Measurements from ENCODE around the gene FAM200C. TPM values are rescaled to one million over a fixed set of nuclear protein-coding genes. Genes with fewer than 3 reads are reported as not detected.

Gene FAM200C
- total and polyA plus RNA-seq, 2 of the 13 experiments (the other 11 are each of a cell fraction or from before 2014, with no cell fraction given), result 3.2 to 4.7 TPM

- TF ChIP-seq IRF9 (CRISPR knock-in tag; IDR thresholded peaks at IDR 0.05; ENCODE audit: borderline replicate concordance), result peak; percentile 76
- TF ChIP-seq SIN3A (IDR thresholded peaks at IDR 0.05; ENCODE audit: borderline replicate concordance, low read depth, low read length), result peak; percentile 92
- peak; percentile 26 to 54; a peak in 2 of 4 replicates for TF ChIP-seq HMGXB4 (CRISPR knock-in tag; IDR thresholded peaks at IDR 0.05; ENCODE audit: borderline replicate concordance in 1 of 2, low read depth in 1 of 2)
- no peak for TF ChIP-seq ZKSCAN1 (IDR thresholded peaks at IDR 0.05; ENCODE audit: low read length)
- no peak for TF ChIP-seq TCF7L2 (IDR thresholded peaks at IDR 0.05; ENCODE audit: low read depth, low read length)
- no peak for TF ChIP-seq PLRG1 (conservative IDR thresholded peaks at IDR 0.05)
- 0 out of 2 replicates have a peak, but pooled peaks have one; percentile 27 for TF ChIP-seq ZNF724P (CRISPR knock-in tag; IDR thresholded peaks at IDR 0.05; ENCODE audit: borderline replicate concordance)
- peak; percentile 94 for TF ChIP-seq CHD2 (IDR thresholded peaks at IDR 0.05; ENCODE audit: low read depth, low read length)
- TF ChIP-seq ZNF30 (CRISPR knock-in tag; IDR thresholded peaks at IDR 0.05), result no peak
- no peak for TF ChIP-seq PCBP2 (optimal IDR thresholded peaks at IDR 0.05; ENCODE audit: low read depth, low read length, poor library complexity, severe bottlenecking)
- TF ChIP-seq ZBTB25 (CRISPR knock-in tag; IDR thresholded peaks at IDR 0.05), result no peak
- TF ChIP-seq SRSF4 (IDR thresholded peaks at IDR 0.05; ENCODE audit: low read depth, low read length, poor library complexity, severe bottlenecking), result no peak
- TF ChIP-seq ZNF558 (CRISPR knock-in tag; IDR thresholded peaks at IDR 0.05; ENCODE audit: borderline replicate concordance), result no peak; the same call in 1 of the 2 replicates
- no peak for TF ChIP-seq HOMEZ (CRISPR knock-in tag; IDR thresholded peaks at IDR 0.05; ENCODE audit: low read depth)
- TF ChIP-seq HNF4A (CRISPR knock-in tag; IDR thresholded peaks at IDR 0.05), result no peak
- TF ChIP-seq MATR3 (CRISPR knock-in tag; IDR thresholded peaks at IDR 0.05), result no peak
- no peak for TF ChIP-seq IRF2 (CRISPR knock-in tag; IDR thresholded peaks at IDR 0.05)
- TF ChIP-seq NCOA5 (CRISPR knock-in tag; IDR thresholded peaks at IDR 0.05), result no peak
- peak; percentile 85 for TF ChIP-seq HNRNPLL (IDR thresholded peaks at IDR 0.05; ENCODE audit: low read depth, low read length, poor library complexity, severe bottlenecking)
- TF ChIP-seq NFRKB (IDR thresholded peaks at IDR 0.05), result no peak
- no peak for TF ChIP-seq TBP (CRISPR knock-in tag; IDR thresholded peaks at IDR 0.05)
- no peak for TF ChIP-seq TRAFD1 (CRISPR knock-in tag; IDR thresholded peaks at IDR 0.05; ENCODE audit: borderline replicate concordance)
- no peak for TF ChIP-seq ATRX (CRISPR knock-in tag; IDR thresholded peaks at IDR 0.05; ENCODE audit: borderline replicate concordance)
Observed at GRCh38 chr5:160418561-160419457, 19.0 kb upstream of the FAM200C start, which contains the start of gene SLU7 (continued).

Data from HepG2 (cell line).